Left lobe of liver (tissue), 2 donors: ENCODE data around the gene FBXO3. TPM values are rescaled to one million over a fixed set of nuclear protein-coding genes. Genes with fewer than 3 reads are reported as not detected.
"Not testable (repeated sequence)": the region's sequence is repeated elsewhere in the genome, so short reads cannot be mapped to it uniquely, and the experiment has no call there.

Source experiments
- ATAC-seq: fragments of 200-7000 bp; cut with Tn5 transposase; one replicate; pipeline ENCODE4 v1.9.1; 2020; ENCODE audit warnings: mild to moderate bottlenecking, moderate library complexity
- DNase-seq: peaks from one replicate; pipeline ENCODE4 v3.0.0-alpha.2; 2020; ENCODE audit warnings: low spot score
- total RNA-seq: library from RNA; stranded (reverse); gene quantifications from one replicate; pipeline ENCODE4 v1.2.1, GENCODE V29; 2021
- donor health status: DM: no; HTN: no; CAD: no; lungs with moderate emphysema.
- donor health status: DM: no; HTN: yes; CAD: no.

FBXO3 gene
- total RNA-seq, result 18.9 TPM

- peak; percentile 94 for DNase-seq
- peak; percentile 90 for ATAC-seq
These were observed at the start of gene FBXO3 for GRCh38 chr11:33773987-33774735. TSS of gene FBXO3 (minus strand) at chr11:33774520. CDS start at chr11:33774497, 23 bp downstream.

GRCh38 chr11:33822981-33823380, 48.7 kb upstream of the FBXO3 start:
- not testable (repeated sequence) for DNase-seq, ATAC-seq

GRCh38 chr11:33819278-33820035, 45.1 kb upstream of the FBXO3 start:
- no peak for ATAC-seq
- no peak for DNase-seq

GRCh38 chr11:33808228-33808828, 34.0 kb upstream of the FBXO3 start:
- ATAC-seq, result peak; percentile 97
- DNase-seq, result peak; percentile 77

- DNase-seq (no peak), ATAC-seq (no peak)
These were observed 30.2 kb upstream of the FBXO3 start for GRCh38 chr11:33804471-33804870.

GRCh38 chr11:33802194-33802950, 28.1 kb upstream of the FBXO3 start:
- peak; percentile 87 for ATAC-seq
- no peak for DNase-seq

- DNase-seq, result no peak
- no peak for ATAC-seq
These were observed 27.5 kb upstream of the FBXO3 start for GRCh38 chr11:33801821-33802193.

- DNase-seq (no peak), ATAC-seq (no peak)
These were observed 23.6 kb upstream of the FBXO3 start for GRCh38 chr11:33797879-33798278.

GRCh38 chr11:33790040-33790439, 15.7 kb upstream of the FBXO3 start:
- DNase-seq (no peak), ATAC-seq (no peak)

- DNase-seq, ATAC-seq: not testable (repeated sequence)
These were observed 13.8 kb upstream of the FBXO3 start for GRCh38 chr11:33788095-33788494.

- ATAC-seq, result no peak
- no peak for DNase-seq
These were observed 12.8 kb upstream of the FBXO3 start for GRCh38 chr11:33787076-33787475.

GRCh38 chr11:33785609-33786008, 11.3 kb upstream of the FBXO3 start:
- ATAC-seq (no peak), DNase-seq (no peak)

GRCh38 chr11:33779849-33780528, 5.7 kb upstream of the FBXO3 start:
- ATAC-seq (no peak), DNase-seq (no peak)

- ATAC-seq (no peak), DNase-seq (no peak)
These were observed 4.4 kb upstream of the FBXO3 start for GRCh38 chr11:33778675-33779074.

GRCh38 chr11:33777906-33778305, 3.6 kb upstream of the FBXO3 start:
- DNase-seq (no peak), ATAC-seq (no peak)

GRCh38 chr11:33775832-33776470, 1.6 kb upstream of the FBXO3 start:
- no peak for DNase-seq

GRCh38 chr11:33775467-33775807, 1.1 kb upstream of the FBXO3 start:
- no peak for DNase-seq
- ATAC-seq, result no peak

More at GRCh38 chr11:33775832-33776470, 1.6 kb upstream of the FBXO3 start:
- ATAC-seq, result peak; percentile 27

GRCh38 chr11:33774736-33775466, 581 bp upstream of the FBXO3 start:
- ATAC-seq (peak; percentile 8), DNase-seq (no peak)

- DNase-seq, result no peak
These were observed 825 bp downstream of the FBXO3 start for GRCh38 chr11:33773404-33773986.

More at GRCh38 chr11:33773404-33773986, 825 bp downstream of the FBXO3 start:
- ATAC-seq, result peak; percentile 2
